ENCODE measurements around the gene SLC4A11.
A peak's percentile ranks its signal among the peaks of the same experiment; 100 is the strongest.

The SLC4A11 gene
- 0.91 to 0.97 reads per million in 2 donors for total RNA-seq

DNA sequence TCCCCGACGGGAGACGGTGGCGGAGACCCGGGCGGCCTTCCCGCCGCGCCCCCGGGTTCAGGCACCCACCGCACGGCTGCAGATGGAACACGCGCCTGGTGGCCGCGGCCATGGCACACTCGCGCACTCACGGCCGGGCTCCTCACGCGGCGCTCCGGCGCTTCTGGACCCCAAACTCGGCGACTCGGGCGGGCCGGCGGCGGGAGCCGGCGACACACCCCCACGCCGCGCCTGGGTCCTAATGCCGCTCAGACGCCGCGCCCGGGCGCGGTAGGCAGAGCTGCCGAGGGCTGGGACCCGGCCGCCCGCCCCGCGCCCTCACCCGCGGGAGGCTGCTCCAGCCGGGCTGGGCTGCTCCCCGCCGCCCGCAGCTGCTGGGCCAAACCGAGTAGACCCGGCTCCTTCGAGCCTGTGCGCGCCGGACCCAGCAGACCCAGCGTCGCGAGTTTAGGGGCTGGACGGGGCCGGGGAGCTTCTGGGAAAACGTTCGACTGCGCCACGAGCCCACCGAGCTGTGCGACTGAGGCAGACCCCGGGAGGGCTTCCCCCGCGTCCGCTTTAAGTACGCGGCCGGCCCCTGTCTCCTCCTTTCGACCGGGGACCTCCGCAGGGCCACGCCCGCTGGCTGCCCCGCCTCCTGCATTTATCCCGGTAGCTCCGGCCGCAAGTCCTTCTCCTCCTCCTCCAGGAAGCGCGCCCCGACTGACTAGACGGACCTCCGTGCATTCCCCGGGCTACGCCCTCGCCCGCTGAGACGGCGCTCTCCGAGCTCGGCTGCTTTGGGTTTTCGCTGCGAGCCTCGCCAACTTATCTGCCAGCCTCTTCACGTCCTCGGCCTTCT, at the start of gene SLC4A11:
TSS of gene SLC4A11 (minus strand) at position 165 of the 841 bp plus-strand sequence. CDS start at position 112, 53 bp downstream.
- peak; percentile 18 for DNase-seq

DNA sequence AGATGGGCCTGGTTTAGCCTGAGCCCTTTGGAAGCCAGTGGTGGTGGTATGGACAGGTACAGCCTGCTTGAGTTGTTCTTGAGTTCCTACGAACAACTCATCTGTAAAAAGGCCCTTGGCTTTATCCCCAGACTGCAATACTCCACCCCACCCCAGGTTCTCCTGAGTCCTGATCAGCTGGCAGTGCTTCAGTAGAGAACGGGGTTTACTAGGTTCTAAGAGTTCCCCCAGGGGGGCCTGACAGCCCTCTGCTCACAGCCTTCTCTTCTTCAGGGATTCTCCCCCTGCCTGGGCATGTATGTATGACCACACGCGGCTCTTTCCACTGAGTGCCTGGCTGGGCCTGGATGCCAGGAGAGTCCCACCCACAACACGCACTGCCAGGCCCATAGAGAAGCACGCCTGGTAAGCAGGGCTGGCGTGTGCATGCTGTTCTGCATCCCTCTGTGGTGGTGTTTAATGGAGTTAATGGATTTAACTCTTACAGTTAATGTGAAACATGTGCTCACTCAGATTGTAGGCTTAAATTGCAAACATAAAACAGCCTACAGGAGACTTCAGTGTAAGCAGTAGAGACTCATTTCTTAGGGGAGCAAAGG, 44.3 kb upstream of the SLC4A11 start:
- no peak for DNase-seq

DNA sequence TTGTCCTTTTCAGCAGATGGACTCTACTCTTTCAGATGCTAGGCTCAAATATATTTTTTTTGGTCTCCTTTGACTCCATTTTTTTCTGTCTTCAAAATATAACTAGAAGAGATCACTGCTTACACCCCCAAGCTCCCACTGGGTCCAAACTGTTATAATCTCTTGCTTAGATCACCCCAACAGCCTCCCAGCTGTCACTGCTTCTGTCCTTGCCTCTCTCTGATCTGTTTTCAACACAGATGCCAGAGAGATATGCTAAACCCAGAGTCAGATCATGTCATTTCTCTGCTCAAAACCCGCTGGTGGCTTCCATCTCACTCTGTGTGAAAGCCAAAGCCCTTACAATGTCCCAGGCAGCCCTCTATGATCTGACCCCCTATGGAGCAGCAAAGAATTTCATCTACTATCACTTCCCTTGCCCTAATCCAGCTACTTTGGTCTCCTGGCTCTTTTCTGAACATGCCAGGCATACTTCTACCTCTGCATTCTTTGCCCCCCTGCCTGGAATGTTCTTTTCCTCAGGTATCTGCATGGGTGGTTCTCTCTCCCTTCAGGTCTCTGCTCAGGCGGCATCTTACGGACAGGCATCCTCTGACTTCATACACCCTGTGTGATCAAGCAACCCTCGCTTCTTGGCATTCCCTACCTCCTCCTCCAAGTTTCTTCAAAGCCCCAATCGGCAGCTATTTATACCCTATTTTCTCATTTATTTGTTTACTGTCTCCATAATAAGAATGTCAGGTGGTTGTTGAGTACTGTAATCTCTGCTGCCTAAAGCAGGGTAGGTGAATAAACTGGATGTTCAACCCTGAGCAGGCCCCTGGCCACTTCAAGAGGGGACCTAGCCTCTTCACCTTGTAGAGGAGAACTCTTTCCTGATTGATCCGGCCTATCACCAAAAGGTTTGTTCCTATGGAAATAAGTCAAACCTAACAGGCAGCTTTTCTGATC, 43.6 kb upstream of the SLC4A11 start:
- no peak for DNase-seq

DNA sequence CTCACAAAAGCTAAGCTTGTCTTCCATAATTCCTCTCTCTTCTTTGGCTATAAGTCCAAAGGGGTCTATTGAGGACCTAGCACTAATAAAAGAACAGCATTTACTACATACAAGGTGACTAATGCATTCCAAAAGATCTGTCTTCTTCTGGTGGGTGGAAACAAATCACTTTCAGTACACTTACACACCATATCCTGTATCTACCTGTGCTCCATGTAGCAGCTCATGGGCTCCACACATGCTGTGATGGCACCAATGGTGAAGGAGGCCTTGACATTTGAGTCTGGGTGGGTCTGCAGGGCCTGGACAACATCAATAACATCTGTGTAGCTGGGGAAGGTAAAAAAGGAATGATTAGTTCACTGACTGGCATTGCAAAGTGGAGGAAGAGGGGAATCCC, 42.4 kb upstream of the SLC4A11 start:
- no peak for DNase-seq

DNA sequence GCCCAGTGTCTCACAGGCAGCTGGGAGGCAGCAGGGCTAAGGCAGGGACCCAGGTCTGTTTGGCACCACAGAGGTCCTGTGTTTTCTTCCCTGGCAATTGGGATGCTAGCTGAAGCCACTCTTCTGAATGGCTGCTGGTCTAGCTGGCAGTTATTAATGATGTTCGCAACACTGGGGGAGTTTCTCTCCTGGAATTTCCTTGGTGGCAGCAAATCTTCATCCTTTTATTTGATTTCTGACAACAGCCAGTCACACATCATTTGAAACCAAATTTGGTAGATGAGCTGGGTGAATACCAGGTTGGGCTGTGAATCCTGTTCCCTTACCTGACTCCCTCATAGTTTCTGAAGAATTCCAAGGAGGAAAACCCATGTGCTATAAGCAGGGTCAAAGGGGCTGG, 40.8 kb upstream of the SLC4A11 start:
- DNase-seq, result no peak

DNA sequence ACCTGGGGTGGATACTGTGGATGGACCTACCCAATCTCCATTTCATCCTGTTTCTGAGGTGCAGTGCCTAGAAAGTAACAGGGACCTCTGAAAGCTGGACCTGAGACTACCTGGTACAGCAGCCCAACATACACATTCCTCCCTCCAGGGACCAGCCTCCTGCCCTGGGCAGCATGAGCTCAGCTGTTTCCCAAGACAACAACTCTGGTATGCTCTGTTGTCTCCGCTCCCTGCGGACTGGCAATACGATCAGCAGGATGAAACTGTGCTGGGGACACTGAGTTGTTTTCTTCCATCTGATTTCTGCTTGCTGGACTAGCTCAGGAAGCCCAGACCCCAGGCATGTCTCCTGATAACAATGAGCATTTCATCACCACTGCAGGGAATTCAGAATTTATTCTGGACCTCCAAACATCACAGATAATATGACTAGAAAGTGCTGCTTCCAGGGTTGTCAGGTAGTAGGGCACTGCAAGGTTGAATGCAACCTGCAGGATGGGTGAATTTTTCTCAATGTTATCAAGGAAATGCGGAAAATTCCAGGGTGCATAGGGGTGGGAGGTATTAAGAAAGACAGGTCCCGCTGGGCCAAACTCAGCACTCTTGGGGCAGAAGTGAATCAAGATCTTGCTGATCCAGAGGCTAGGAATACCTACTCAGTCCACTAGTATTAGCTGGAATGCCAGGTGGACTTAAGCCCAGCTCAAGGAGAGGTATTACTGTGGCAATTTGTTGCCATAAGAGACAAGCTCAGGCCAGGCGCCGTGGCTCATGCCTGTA, 38.9 kb upstream of the SLC4A11 start:
- no peak for DNase-seq

DNA sequence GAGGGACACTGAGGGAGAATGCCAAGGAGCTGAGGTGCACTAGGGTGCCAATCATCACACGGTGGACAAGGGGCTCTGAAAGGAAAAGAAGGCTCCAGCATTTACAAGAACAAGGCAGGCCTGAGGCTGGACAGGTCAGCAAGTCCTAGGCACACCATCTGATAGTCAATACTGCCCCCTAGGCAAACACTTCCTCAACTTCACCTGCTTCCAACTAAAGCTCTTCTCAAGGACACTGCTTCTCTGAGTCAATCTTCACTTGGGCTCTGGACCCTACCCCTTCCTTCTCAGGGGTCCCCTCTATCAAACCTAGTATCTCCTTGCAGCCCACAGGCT, 37.7 kb upstream of the SLC4A11 start:
- no peak for DNase-seq

DNA sequence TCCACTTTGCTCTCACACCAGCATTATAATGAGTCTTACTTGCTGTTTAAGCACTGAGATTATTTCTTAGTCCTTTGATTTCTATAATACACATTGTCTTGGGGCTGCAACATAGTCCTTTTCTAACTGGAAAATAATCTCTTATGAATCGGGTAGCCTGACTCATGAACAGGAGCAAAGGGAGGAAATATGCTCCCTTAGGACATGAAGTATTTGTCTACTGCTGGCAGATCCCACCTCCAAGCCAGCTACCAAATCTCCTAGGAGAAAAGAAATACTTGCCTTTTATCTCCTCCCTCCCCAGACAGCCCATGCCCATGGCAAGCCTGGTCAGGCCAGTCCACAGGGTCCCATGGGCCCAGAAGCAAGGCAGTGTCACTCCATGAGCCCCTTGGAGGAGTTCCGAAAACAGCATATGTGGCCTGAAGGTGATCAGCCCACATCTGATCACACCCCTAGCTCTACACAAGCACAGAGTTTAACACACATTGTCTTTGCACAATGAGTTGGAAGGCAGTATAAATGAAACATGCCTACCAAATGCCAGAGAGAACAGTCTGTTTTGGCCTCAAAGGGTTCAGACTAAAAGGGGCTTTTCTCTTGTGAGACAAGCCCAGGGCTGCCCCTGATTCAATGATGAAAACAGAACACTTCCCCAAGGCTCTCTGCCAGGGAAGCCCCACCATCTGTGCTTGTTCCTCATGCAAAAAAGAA, 37.1 kb upstream of the SLC4A11 start:
- no peak for DNase-seq

DNA sequence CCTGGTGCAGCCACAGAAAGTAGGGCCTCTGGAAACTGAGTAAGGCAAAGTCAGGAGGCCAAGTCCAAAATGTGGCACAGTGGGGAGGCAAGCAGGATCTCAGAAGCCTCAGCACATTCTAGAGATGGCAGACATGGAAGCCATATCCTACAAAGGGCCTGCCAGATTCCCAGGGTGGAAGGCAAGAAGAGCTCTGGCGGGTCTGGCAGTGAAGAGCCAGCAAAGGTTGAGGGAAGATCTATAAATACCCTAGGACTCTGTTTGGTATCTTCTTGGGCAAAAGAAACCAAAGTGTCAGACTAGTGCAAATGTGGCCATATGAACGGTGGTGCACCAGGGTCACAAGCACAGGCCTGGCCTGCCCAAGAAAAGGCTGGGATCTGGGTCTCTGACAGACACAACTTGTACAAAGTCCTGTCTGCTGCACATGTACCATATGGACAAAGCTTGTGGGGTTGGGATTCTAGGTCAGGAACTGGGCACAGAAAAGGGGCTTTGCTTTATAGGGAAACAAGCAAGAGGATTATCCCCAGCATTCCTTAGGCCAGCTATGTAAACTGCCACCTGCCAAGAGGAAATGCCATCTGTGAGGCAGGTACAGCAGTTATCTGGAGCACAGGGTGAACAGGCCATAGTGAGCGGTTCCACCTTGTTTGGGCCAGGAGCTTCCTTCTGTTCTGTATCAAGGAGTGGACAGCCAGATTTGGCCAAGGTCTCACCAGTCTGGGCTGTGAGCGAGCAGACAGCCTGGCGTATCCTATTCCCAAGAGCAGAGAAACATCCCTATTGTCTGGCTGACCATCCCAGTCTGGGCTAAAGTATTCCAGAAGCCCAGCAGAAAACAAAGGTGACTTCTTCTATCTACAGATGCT, 36.3 kb upstream of the SLC4A11 start:
- DNase-seq, result no peak

DNA sequence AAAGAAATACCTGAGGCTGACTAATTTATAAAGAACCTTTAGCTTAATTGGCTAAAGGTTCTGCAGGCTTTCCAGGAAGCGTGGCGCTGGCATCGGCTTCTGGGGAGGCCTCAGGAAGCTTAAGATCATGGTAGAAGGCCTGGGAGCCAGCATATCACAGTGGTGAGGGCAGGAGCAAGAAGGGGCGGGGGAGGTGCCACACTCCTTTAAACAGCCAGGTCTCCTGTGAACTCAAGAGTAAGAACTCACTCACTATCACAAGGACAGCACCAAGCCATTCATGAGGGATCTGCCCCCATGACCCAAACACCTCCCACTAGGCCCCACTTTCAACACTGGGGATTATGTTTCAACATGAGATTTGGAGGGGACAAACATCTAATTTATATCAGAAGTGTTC, 34.4 kb upstream of the SLC4A11 start:
- DNase-seq, result no peak

DNA sequence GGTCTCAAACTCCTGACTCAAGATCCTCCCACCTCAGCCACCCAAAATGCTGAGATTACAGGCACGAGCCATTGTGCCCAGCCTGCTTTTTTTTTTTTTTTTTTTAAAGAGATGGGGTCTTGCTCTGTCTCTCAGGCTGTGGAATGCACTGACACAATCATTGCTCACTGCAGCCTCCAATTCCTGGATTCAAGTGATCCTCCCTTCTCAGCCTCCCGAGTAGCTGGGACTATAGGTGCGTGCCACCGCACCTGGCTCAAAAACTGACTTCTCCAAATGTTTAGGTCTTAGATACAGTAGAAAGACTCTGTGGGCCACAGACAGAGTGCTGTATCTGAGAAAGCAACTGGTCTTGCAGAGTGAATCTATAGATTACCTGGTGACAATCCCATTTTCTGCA, 31.1 kb upstream of the SLC4A11 start:
- DNase-seq, result no peak

DNA sequence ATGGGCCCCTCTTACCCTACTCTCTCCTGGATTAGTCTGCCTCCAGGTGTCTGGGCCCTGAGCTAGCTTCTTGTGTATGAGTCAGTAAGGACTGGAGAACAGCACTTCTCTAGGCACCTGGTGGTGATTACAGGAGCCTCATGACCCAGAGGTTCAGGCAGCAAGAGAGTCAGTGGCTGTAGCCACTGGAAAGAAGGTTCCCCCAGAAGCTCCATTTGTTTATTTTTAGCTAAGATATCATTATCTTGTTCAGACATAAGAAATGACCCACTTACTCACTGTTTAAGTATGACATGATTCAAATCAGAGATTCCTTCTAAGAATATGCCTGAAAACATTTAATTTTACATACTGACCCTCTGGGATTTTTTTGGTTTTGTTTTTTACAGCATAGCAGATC, 23.6 kb upstream of the SLC4A11 start:
- no peak for DNase-seq

DNA sequence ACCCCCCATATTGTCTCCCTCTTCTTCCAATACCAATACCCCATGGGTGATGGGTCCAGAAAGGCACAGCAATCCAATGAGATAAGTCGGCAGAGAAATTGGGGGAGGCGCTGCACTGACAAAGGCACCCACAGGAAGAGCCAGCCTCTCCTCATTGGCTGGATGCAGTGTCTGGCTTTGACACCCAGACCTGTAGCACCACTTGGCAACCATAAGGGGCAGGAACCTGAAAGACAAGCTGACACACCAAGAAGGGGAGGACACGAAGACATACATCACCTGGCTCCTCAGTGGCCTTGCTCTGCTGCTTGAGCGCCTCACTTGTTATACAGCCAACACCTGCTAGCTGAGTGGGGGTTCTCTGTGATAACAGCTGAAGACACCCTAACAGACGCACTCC, 19.4 kb upstream of the SLC4A11 start:
- DNase-seq, result no peak

DNA sequence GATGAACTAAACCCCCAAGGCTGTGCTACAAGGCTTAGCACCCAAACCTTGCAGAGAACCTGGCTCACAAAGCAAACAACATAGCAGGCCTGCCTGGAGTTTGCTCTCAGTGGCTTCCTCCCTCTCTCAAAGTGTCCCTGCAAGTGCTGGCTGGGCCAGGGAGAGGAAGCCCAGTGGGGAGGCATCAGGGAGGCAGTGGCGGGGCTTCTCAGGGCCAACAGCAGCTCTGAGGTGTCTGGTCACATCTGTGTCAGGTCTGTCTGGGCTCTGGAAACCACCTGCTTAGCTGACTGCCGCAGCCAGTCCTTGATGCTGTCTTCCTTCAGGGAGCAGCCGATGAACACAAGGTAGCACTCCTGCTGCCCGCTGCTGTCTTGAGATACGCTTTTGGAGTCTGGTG, 16.7 kb upstream of the SLC4A11 start:
- no peak for DNase-seq

DNA sequence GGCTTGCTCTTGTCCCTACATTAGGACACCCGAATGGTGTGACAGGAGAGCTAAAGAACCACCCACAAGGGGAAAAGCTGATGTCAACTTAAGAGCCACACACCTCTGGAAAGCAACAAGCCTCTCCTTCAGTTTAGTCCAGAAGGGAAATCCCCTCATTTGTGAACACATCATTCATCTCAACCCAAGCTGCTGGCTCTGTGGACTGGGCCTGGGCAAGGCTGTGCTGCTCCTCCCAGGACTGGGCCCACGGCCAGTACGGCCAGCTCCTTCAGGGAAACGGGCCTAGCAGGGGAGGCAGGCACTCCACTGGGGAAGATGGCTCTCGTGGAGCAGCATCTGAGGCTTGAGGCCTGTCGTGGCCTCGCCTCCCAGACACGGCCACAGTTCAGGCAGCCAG, 12.8 kb upstream of the SLC4A11 start:
- no peak for DNase-seq

DNA sequence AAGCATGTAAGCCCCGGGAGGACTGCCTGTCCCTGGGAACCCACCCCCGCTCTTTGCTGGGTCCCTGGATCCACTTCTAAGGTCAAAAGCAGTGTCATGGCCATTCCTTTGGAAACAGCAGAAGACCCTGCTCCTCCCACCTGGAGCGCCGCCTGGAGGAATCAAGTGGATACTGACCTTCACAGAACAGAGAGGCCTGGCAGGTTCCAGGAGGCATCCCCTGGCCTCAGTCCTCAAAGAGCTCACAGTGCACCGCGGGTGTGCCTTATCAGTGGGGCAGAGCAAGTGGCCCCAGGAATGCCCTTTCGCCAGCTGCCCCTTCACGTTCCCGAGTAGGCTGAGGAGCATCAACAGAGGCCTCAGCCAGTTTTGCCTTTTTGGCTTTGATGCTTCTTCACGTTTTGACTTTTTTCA, 11.1 kb upstream of the SLC4A11 start:
- DNase-seq, result no peak

DNA sequence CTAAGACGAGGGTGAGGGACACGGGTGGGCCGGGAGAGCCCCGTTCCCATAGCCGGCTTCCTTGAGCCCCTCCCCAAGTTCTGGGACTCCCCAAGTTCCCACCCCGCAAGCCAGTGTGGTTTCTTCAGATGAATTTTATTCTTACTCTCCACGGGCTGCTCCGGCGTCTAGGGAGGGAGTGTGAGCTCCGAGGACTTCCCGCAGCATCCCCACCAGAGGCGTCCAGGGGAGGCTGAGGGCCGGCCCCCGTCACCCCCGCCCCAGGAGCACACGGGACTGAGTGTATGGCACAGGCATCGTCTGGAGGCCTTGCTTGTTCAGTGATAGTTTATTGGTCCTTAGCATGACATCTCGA, 10.0 kb upstream of the SLC4A11 start:
- no peak for DNase-seq

DNA sequence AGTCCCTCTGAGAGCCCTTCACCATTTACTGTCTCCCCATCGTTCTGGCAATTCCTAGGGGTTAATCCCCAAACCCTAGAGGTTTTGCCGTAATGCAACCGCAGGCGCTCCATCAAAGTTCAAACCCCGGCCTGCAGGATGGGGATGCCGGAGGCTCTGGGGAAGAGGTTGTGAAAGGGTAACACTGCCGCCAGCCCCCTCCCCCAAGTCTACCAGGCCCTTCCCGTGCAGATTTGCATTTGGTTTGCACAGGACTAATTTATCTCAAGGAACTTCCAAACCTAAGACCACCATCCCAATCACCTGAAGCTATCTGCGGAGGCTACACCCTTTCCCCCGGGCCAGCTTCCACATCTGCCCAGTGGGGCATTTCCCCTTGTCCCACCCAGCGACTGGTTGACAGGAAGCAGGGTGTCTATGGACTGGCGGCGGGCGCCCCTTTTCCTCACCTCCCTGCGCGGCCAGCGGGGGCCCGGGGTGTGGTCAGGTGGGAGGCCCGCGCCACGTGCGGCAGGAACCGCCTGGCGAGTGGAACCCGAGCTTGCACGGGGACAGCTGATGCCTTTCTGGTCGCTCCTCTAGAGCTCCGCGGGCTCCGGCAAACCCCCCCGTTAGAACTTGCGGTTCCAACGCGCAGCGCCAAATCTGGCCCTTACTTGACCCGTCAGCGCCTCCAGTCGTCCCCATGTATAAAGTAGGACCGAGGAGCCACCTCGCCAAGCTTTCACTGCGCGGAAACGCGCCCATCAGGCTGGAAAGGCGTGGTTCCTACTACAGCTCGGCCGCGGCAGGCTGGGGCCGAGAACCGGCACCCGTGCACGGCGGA, 9.4 kb upstream of the SLC4A11 start:
- no peak for DNase-seq

DNA sequence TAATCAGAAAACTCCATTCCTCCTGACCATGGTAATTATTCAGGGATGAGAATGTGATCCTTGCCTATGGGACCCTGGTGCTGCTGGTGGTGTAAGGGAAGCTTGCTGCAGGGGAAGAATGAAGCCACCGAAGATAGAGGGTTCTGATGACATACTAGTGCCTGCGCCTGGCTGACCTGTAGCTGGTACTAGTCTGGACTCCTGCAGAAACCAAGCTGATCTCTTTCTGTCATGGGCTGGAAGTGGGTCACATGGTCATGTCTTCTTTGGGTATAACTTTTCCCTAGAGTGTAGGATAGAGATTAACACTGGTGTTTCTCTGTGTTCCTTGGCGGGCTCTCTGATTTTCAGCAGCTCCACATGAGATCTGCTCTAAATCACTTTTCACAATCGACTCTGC, 8.6 kb upstream of the SLC4A11 start:
- no peak for DNase-seq

DNA sequence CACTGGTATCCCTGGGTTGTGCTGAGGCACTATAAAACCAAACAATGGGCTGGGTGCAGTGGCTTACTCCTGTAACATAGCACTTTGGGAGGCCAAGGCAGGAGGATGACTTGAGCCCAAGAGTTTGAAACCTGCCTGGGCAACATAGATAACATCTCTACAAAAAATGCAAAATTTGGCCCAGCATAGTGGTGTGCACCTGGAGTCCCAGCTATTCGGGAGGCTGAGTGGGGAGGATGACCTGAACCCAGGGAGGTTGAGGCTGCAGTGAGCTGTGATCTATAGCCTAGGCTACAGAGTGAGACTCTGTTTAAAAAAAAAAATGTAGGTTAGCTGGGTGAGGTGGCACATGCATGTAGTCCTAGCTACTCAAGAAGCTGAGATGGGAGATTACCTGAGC, 7.7 kb upstream of the SLC4A11 start:
- DNase-seq, result no peak

Data from T-helper 9 cell (primary cell).